IMR-90 (cell line): ENCODE measurements around the gene MCUB.

Source experiments
- CEBPB ChIP-seq: IDR thresholded peaks from 2 replicates; pipeline ENCODE4 v1.6.1; 2012; ENCODE audit warnings: low read depth, low read length, improper control_type of control experiment
- CTCF ChIP-seq: conservative IDR thresholded peaks from 2 replicates; pipeline ENCODE4 v1.5.1; 2012; ENCODE audit warnings: mild to moderate bottlenecking, low read depth, low read length, improper control_type of control experiment
- FOS ChIP-seq: fragments of 150-350 bp; IDR thresholded peaks from 2 replicates; pipeline ENCODE4 v1.6.1; 2016; ENCODE audit warnings: low read depth, low read length
- MAZ ChIP-seq: IDR thresholded peaks from 2 replicates; pipeline ENCODE4 v1.6.1; 2012; ENCODE audit warnings: low read depth, mild to moderate bottlenecking, low read length, improper control_type of control experiment, moderate library complexity, borderline replicate concordance
- MXI1 ChIP-seq: IDR thresholded peaks from 2 replicates; pipeline ENCODE4 v1.6.1; 2012; ENCODE audit warnings: low read depth, mild to moderate bottlenecking, low read length, moderate library complexity, borderline replicate concordance
- POLR2A ChIP-seq: IDR thresholded peaks from 2 replicates; pipeline ENCODE4 v1.6.1; 2012; ENCODE audit warnings: mild to moderate bottlenecking, low read depth, low read length
- RAD21 ChIP-seq: IDR thresholded peaks from 2 replicates; pipeline ENCODE4 v1.6.1; 2012; ENCODE audit warnings: low read length, improper control_type of control experiment
- SMC3 ChIP-seq: fragments of 150-350 bp; IDR thresholded peaks from 2 replicates; pipeline ENCODE4 v1.6.1; 2016; ENCODE audit warnings: low read depth, mild to moderate bottlenecking, antibody characterized with exemption, low read length, moderate library complexity
- TF ChIP-seq, protein P1 (sequence below): fragments of 150-350 bp; IDR thresholded peaks from 2 replicates; pipeline ENCODE4 v1.6.1; 2017; ENCODE audit warnings: mild to moderate bottlenecking, antibody characterized with exemption, low read length, low read depth
- TF ChIP-seq, protein P2 (sequence below): fragments of 150-350 bp; IDR thresholded peaks from 2 replicates; pipeline ENCODE4 v1.6.1; 2016; ENCODE audit warnings: low read depth, mild to moderate bottlenecking, low read length, moderate library complexity, borderline replicate concordance

DNA sequence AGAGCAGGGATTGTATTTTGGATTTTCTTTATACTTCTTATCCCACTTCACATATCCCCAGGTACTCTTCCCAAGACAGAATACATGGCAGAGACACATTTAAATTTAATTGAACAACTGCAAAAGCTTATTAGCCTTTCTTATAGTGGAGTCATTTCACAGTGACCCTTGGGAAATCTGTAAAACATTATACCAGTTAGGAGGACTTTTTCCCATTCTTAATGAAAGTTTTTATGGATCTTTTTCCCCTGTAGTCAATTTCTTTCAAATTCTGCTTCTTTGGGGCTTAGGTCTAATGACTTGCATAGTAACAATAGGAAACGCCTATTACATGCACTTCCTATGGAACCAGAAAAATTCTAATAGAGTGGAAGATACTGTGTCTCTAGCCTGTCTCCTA, 14.6 kb upstream of the MCUB start:
- TF ChIP-seq CTCF, result no peak
- no peak for TF ChIP-seq POLR2A
- no peak for TF ChIP-seq SMC3
- no peak for TF ChIP-seq CEBPB
- TF ChIP-seq FOS, result no peak
- TF ChIP-seq, protein P1, sequence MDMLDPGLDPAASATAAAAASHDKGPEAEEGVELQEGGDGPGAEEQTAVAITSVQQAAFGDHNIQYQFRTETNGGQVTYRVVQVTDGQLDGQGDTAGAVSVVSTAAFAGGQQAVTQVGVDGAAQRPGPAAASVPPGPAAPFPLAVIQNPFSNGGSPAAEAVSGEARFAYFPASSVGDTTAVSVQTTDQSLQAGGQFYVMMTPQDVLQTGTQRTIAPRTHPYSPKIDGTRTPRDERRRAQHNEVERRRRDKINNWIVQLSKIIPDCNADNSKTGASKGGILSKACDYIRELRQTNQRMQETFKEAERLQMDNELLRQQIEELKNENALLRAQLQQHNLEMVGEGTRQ, result no peak
- TF ChIP-seq, protein P2, sequence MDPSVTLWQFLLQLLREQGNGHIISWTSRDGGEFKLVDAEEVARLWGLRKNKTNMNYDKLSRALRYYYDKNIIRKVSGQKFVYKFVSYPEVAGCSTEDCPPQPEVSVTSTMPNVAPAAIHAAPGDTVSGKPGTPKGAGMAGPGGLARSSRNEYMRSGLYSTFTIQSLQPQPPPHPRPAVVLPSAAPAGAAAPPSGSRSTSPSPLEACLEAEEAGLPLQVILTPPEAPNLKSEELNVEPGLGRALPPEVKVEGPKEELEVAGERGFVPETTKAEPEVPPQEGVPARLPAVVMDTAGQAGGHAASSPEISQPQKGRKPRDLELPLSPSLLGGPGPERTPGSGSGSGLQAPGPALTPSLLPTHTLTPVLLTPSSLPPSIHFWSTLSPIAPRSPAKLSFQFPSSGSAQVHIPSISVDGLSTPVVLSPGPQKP, result no peak
- no peak for TF ChIP-seq RAD21
- TF ChIP-seq MXI1, result no peak
- TF ChIP-seq MAZ, result no peak
